Left ventricle myocardium inferior (tissue), 1 donor: ENCODE measurements around the gene CISH. TPM values are rescaled to one million over a fixed set of nuclear protein-coding genes. Genes with fewer than 3 reads are reported as not detected.

Source experiments
- DNase-seq: peaks from one replicate; pipeline ENCODE4 v3.0.0-alpha.2; 2020
- H3K27ac ChIP-seq: fragments of 200-600 bp; replicated peaks from 2 replicates; pipeline ENCODE4 v1.8.0; 2021
- H3K27me3 ChIP-seq: fragments of 200-600 bp; 2 replicates; pipeline ENCODE4 v1.8.0; 2021; ENCODE audit warnings: low read depth
- H3K36me3 ChIP-seq: fragments of 200-600 bp; 2 replicates; pipeline ENCODE4 v1.8.0; 2021
- H3K4me1 ChIP-seq: fragments of 200-600 bp; 2 replicates; pipeline ENCODE4 v1.8.0; 2021
- H3K4me3 ChIP-seq: fragments of 200-600 bp; 2 replicates; pipeline ENCODE4 v1.8.0; 2021; ENCODE audit warnings: mild to moderate bottlenecking, moderate library complexity
- H3K9me3 ChIP-seq: fragments of 200-600 bp; replicated peaks from 2 replicates; pipeline ENCODE4 v1.8.0; 2021
- intact Hi-C: fragments of 100-400 bp; cut with micrococcal nuclease; formaldehyde crosslinking; loops from one replicate; pipeline ENCODE4 v1.11.0; 2022
- total RNA-seq: library from RNA; stranded (reverse); fragmentation: NEBNext Ultra II Directional; extraction: Animal tissue kit (Norgen Biotek cat#: 25700); gene quantifications from one replicate; pipeline ENCODE4 v1.2.1, GENCODE V29; 2021
- TF ChIP-seq, protein P1 (sequence below): fragments of 200-600 bp; IDR thresholded peaks from 2 replicates; pipeline ENCODE4 v1.8.0; 2021; ENCODE audit warnings: antibody characterized with exemption, mild to moderate bottlenecking, borderline replicate concordance
- donor health status: DM: no; HTN: yes; CAD: no; lungs with severe emphysema.

The CISH gene
- total RNA-seq, 1 donor from 2014 or later, result 16.6 TPM

- Histone ChIP-seq H3K27me3 (no peaks in the 10 kb centered on the region), H3K27ac (peak overlapping the region; percentile 90), H3K36me3 (peaks cover 41% of the 10 kb centered on the region), H3K4me3 (no peak overlapping the region), H3K4me1 (peaks cover 89% of the 10 kb centered on the region), H3K9me3 (no peaks in the 10 kb centered on the region)
- DNase-seq, result no peak
- TF ChIP-seq, protein P1, sequence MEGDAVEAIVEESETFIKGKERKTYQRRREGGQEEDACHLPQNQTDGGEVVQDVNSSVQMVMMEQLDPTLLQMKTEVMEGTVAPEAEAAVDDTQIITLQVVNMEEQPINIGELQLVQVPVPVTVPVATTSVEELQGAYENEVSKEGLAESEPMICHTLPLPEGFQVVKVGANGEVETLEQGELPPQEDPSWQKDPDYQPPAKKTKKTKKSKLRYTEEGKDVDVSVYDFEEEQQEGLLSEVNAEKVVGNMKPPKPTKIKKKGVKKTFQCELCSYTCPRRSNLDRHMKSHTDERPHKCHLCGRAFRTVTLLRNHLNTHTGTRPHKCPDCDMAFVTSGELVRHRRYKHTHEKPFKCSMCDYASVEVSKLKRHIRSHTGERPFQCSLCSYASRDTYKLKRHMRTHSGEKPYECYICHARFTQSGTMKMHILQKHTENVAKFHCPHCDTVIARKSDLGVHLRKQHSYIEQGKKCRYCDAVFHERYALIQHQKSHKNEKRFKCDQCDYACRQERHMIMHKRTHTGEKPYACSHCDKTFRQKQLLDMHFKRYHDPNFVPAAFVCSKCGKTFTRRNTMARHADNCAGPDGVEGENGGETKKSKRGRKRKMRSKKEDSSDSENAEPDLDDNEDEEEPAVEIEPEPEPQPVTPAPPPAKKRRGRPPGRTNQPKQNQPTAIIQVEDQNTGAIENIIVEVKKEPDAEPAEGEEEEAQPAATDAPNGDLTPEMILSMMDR, result no peak
- intact Hi-C loops, result no loop called here
These were observed 36.7 kb upstream of the CISH start for GRCh38 chr3:50648313-50648712.

GRCh38 chr3:50645378-50645777 is 33.8 kb upstream of the CISH start:
- Histone ChIP-seq H3K4me1 (peaks cover 89% of the 10 kb centered on the region), H3K4me3 (no peak overlapping the region), H3K27me3 (no peaks in the 10 kb centered on the region), H3K36me3 (peaks cover 70% of the 10 kb centered on the region), H3K27ac (peak overlapping the region; percentile 90), H3K9me3 (no peaks in the 10 kb centered on the region)
- intact Hi-C loops, result no loop called here
- DNase-seq, result no peak
- TF ChIP-seq, protein P1, result no peak

DNA sequence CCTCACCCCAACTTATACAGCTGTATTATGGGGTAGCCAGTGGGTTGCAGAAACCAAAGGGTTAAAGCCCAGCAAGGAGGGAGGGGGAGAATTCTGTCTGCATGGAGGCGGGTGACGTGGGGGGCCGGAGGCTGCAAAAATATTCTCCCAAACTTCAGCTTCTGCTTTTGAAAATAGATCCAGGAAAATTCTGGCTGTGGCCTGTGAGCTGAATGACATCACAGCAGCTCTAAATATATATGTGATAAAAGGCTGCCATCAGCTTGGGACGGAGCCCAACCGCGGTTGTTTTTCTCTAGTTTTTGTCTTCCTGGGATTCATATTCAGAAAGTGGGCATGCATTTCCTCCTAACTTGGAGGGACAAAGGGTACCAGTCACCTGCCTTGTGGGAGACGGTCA is 33.0 kb upstream of the CISH start:
- Histone ChIP-seq H3K4me3 (peak overlapping the region; percentile 10), H3K27me3 (no peaks in the 10 kb centered on the region), H3K27ac (peak overlapping the region; percentile 90), H3K9me3 (no peaks in the 10 kb centered on the region), H3K4me1 (peaks cover 89% of the 10 kb centered on the region), H3K36me3 (peaks cover 75% of the 10 kb centered on the region)
- TF ChIP-seq, protein P1, result no peak
- DNase-seq, result no peak
- intact Hi-C loops, result no loop called here

DNA sequence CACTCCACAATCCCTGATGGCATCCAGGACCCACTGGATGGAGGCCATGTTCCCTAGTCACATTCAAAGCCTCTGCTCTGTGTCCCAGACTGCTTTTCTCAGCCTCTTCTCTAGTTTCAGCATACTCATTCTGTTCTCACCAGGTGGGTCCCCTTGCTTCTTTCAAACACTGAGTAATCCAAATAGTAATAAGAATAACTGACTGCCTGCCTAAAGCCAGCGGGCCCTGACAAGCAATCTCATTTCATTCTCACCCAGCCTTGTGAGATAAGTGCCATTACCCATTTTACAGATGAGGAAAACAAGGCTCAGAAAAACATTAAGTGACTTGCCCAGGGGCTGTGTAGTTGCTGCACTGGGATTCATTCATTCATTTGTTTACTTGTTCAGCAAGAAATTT is 30.8 kb upstream of the CISH start:
- peak overlapping the region; percentile 75 for H3K27ac ChIP-seq
- H3K27me3 ChIP-seq, result no peaks in the 10 kb centered on the region
- H3K4me3 ChIP-seq, result no peak overlapping the region
- no peak for DNase-seq
- TF ChIP-seq, protein P1, result no peak
- peaks cover 64% of the 10 kb centered on the region for H3K36me3 ChIP-seq
- intact Hi-C loops, result no loop called here
- peaks cover 91% of the 10 kb centered on the region for H3K4me1 ChIP-seq
- no peaks in the 10 kb centered on the region for H3K9me3 ChIP-seq

DNA sequence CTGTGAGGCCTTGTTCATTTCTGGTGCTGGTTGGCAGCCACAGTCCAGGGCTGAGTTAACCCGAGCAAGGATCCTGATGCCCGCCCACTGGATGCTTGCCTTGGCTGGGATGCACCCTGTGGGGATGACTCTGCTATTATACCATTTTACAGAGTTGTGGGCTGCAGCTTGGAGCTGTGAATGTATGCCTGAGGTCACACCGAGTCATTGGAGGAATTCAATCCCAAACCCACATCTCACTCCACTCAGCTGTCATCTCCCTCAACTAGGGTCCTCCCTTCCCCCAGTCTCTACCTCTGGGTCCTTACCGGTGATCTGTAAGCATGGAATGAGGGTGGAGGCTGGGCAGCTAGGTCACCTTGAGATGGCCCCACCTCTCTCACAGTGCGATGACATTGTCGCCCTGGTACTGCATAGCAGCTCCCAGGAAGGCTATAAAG is 27.5 kb upstream of the CISH start:
- H3K4me1 ChIP-seq, result peaks cover 85% of the 10 kb centered on the region
- no peaks in the 10 kb centered on the region for H3K9me3 ChIP-seq
- H3K27ac ChIP-seq, result peak overlapping the region; percentile 75
- H3K4me3 ChIP-seq, result no peak overlapping the region
- no peak for DNase-seq
- TF ChIP-seq, protein P1, result no peak
- H3K27me3 ChIP-seq, result no peaks in the 10 kb centered on the region
- peaks cover 41% of the 10 kb centered on the region for H3K36me3 ChIP-seq
- intact Hi-C loops, result no loop called here

GRCh38 chr3:50637945-50638344 is 26.4 kb upstream of the CISH start:
- intact Hi-C loops, result no loop called here
- peaks cover 85% of the 10 kb centered on the region for H3K4me1 ChIP-seq
- TF ChIP-seq, protein P1, result no peak
- H3K36me3 ChIP-seq, result peaks cover 30% of the 10 kb centered on the region
- H3K27ac ChIP-seq, result peak overlapping the region; percentile 75
- no peaks in the 10 kb centered on the region for H3K27me3 ChIP-seq
- H3K9me3 ChIP-seq, result no peaks in the 10 kb centered on the region
- no peak overlapping the region for H3K4me3 ChIP-seq
- no peak for DNase-seq
